Endodermal cell (in vitro differentiated cells): ENCODE data around the gene ACTG2. TPM values are rescaled to one million over a fixed set of nuclear protein-coding genes. Genes with fewer than 3 reads are reported as not detected.
"Not testable (repeated sequence)": the region's sequence is repeated elsewhere in the genome, so short reads cannot be mapped to it uniquely, and the experiment has no call there.

Experiments used
- DNase-seq: peaks from one replicate; pipeline ENCODE4 v3.0.0-alpha.2; 2017
- H3K27ac ChIP-seq: 2 replicates; pipeline ENCODE4 v1.5.1; 2013; ENCODE audit warnings: mild to moderate bottlenecking, low read depth, low read length, moderate library complexity
- H3K27me3 ChIP-seq: 2 replicates; pipeline ENCODE4 v1.6.1; 2013; ENCODE audit warnings: mild to moderate bottlenecking, low read length, moderate library complexity; ENCODE audit not compliant: insufficient read depth, control insufficient read depth, poor library complexity, severe bottlenecking
- H3K36me3 ChIP-seq: 2 replicates; pipeline ENCODE4 v1.7.0; 2013; ENCODE audit warnings: mild to moderate bottlenecking, low read length, moderate library complexity; ENCODE audit not compliant: control insufficient read depth, insufficient read depth
- H3K4me1 ChIP-seq: one replicate; pipeline ENCODE4 v1.7.0; 2013; ENCODE audit warnings: low read length; ENCODE audit not compliant: control insufficient read depth, insufficient read depth
- H3K4me3 ChIP-seq: 2 replicates; pipeline ENCODE4 v1.5.1; 2013; ENCODE audit warnings: mild to moderate bottlenecking, low read length, moderate library complexity
- H3K9ac ChIP-seq: 2 replicates; pipeline ENCODE4 v1.6.1; 2013; ENCODE audit warnings: mild to moderate bottlenecking, low read length, moderate library complexity; ENCODE audit not compliant: poor library complexity, severe bottlenecking; ENCODE audit errors: extremely low read depth
- H3K9me3 ChIP-seq: 2 replicates; pipeline ENCODE4 v1.6.1; 2013; ENCODE audit warnings: mild to moderate bottlenecking, low read length, moderate library complexity; ENCODE audit not compliant: control insufficient read depth
- H3K27ac Mint-ChIP-seq: 2 replicates; pipeline ENCODE4 v1.8.0; 2020; ENCODE audit warnings: mixed read lengths
- H3K27me3 Mint-ChIP-seq: 2 replicates; pipeline ENCODE4 v1.8.0; 2021; ENCODE audit warnings: mild to moderate bottlenecking, mixed read lengths; ENCODE audit not compliant: insufficient read depth
- H3K36me3 Mint-ChIP-seq: 2 replicates; pipeline ENCODE4 v1.8.0; 2020; ENCODE audit warnings: low read depth, mixed read lengths
- H3K4me1 Mint-ChIP-seq: 2 replicates; pipeline ENCODE4 v1.8.0; 2020; ENCODE audit warnings: mixed read lengths
- H3K4me3 Mint-ChIP-seq: 2 replicates; pipeline ENCODE4 v1.8.0; 2020; ENCODE audit warnings: mild to moderate bottlenecking, moderate library complexity, mixed read lengths
- H3K9me3 Mint-ChIP-seq: 2 replicates; pipeline ENCODE4 v1.8.0; 2020; ENCODE audit warnings: mild to moderate bottlenecking, mixed read lengths
- WGBS, 2 experiments: methylation state at CpG; one replicate each; pipeline versions ENCODE4 v1.1.5 to v1.1.7; 2013; ENCODE audit warnings: missing lambda C conversion rate in 2 of 2, mixed read lengths in 1 of 2; ENCODE audit not compliant: insufficient coverage in 1 of 2, insufficient read length in 1 of 2; 5-methylcytosine and 5-hydroxymethylcytosine counted together
- total RNA-seq, 2 donors: library from RNA; stranded (reverse); fragmentation: NEBNext Ultra II Directional in 1 of 2; extraction: Animal tissue kit (Norgen Biotek cat#: 25700) in 1 of 2; gene quantifications; 2 replicates in 1 of 2; 3 replicates in 1 of 2; pipeline ENCODE4 v1.2.1, GENCODE V29; 2021
- TF ChIP-seq, protein P1 (sequence below): fragments of 200-600 bp; sonication (generic); conservative IDR thresholded peaks from 2 replicates; pipeline ENCODE4 v1.5.0; 2021; ENCODE audit warnings: antibody characterized with exemption, mild to moderate bottlenecking

Gene ACTG2
- total RNA-seq, 2 donors from 2014 or later = 1.5 to 1.6 TPM

DNA sequence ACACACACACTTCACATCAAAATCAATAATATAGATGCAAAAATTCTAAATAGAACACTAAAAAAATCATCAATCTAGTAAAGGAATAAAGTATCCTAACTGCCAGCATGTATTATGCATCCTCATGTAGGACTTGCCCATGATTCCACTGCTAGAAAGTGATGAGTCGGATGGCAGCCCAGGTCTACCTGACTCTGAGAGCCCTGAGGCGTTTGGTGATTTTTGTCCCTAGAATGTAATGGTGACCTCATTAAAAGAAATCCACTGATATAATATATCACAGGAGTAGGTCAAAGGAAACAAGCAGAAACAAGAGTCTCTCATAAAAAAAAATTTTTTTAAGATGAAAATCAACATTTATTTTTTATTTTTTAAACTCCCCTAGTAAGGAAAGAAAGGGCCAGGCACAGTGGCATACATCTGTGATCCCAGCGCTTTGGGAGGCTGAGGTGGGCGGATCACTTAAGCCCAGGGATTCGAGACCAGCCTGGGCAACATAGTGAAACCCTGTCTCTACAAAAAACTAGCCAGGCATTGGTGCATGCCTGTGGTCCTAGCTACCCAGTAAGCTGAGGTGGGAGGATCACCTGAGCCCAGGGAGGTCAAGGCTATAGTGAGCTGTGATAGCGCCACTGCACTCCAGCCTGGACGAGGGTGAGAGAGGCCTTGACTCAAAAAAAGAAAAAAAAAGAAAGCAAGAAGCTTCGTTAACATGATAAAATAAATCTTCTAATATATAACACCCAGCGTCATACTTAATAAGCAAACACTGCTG lies 24.4 kb upstream of the ACTG2 start:
- TF ChIP-seq, protein P1, sequence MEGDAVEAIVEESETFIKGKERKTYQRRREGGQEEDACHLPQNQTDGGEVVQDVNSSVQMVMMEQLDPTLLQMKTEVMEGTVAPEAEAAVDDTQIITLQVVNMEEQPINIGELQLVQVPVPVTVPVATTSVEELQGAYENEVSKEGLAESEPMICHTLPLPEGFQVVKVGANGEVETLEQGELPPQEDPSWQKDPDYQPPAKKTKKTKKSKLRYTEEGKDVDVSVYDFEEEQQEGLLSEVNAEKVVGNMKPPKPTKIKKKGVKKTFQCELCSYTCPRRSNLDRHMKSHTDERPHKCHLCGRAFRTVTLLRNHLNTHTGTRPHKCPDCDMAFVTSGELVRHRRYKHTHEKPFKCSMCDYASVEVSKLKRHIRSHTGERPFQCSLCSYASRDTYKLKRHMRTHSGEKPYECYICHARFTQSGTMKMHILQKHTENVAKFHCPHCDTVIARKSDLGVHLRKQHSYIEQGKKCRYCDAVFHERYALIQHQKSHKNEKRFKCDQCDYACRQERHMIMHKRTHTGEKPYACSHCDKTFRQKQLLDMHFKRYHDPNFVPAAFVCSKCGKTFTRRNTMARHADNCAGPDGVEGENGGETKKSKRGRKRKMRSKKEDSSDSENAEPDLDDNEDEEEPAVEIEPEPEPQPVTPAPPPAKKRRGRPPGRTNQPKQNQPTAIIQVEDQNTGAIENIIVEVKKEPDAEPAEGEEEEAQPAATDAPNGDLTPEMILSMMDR = no peak
- Histone ChIP-seq H3K36me3 (peaks cover 38% of the 10 kb centered on the region), H3K4me1 (no peaks in the 10 kb centered on the region), H3K9ac (no peak overlapping the region), H3K9me3 (no peaks in the 10 kb centered on the region), H3K27ac (no peak overlapping the region), H3K27me3 (no peaks in the 10 kb centered on the region), H3K4me3 (no peak overlapping the region)
- 92 to 100% methylated on average over 3 to 8 of the region's 9 CpGs for WGBS, 2 experiments
- DNase-seq = peak; percentile 55
- Mint-ChIP-seq H3K9me3 (no peaks in the 10 kb centered on the region), H3K4me3 (no peak overlapping the region), H3K27ac (no peak overlapping the region), H3K36me3 (peaks cover 33% of the 10 kb centered on the region), H3K4me1 (no peaks in the 10 kb centered on the region), H3K27me3 (no peaks in the 10 kb centered on the region)

DNA sequence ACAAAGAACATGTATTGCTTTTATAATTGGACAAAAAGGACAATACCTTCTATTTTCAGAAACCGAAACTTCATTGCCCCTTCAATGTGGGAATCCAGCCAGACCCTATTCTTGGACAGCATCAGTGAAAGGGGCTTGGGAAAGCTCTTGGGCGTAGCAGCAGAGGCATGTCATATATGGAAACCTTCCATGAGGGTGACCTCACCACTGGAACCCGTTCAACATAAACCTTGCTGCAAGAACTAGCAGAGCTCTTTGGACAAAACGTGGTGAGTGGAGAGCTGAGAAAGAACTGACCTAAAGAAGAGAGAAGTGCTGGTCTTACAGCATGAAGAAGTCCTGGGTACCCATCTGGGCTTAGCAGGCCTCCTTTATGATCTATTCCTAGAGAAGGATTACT lies 22.7 kb upstream of the ACTG2 start:
- no peaks in the 10 kb centered on the region for H3K9me3 ChIP-seq
- H3K9ac ChIP-seq = no peak overlapping the region
- H3K4me1 ChIP-seq = no peaks in the 10 kb centered on the region
- DNase-seq = no peak
- Mint-ChIP-seq H3K4me3 (no peak overlapping the region), H3K9me3 (no peaks in the 10 kb centered on the region), H3K4me1 (no peaks in the 10 kb centered on the region), H3K27me3 (no peaks in the 10 kb centered on the region), H3K36me3 (peaks cover 20% of the 10 kb centered on the region), H3K27ac (no peak overlapping the region)
- peaks cover 21% of the 10 kb centered on the region for H3K36me3 ChIP-seq
- no peak overlapping the region for H3K27ac ChIP-seq
- TF ChIP-seq, protein P1 = no peak
- WGBS, 2 experiments = 89 to 100% methylated on average over 3 to 4 of the region's 4 CpGs
- H3K27me3 ChIP-seq = no peaks in the 10 kb centered on the region
- H3K4me3 ChIP-seq = no peak overlapping the region

DNA sequence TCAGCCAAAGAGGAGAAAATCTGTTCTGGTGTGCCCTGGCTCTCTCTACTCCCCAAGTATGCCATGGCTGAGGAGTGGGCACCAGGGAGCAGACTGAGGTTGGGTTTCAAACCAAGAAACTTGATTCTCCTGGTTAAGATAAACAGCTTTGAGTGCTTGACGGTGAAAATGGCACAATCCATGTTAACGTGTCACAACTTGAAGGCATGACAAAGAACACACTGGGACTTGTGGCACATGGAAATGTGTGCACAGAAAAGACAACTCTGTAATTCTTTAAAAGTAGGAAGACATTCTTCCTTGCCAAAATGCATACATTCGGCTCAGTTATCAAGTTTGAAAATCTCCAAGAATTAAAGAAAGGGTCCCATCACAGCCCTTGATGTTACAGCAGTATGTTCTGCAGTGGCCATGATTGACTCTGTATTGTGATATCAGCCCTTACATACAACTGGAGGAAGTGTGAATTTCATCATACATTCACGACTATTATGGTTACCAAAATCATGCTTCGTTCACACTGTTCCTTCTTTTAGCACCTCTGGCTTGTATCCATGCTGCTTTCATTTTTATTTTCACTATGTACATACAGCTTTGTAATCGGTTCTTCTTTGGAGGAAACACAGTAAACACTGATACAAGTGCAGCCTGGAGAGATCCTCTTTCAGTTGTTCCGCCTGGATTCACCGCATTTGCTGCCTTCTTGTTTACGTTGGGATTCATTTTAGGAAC lies 15.6 kb upstream of the ACTG2 start:
- TF ChIP-seq, protein P1 = no peak
- no peak overlapping the region for H3K9ac ChIP-seq
- H3K36me3 Mint-ChIP-seq = no peaks in the 10 kb centered on the region
- no peaks in the 10 kb centered on the region for H3K9me3 Mint-ChIP-seq
- no peaks in the 10 kb centered on the region for H3K4me1 ChIP-seq
- DNase-seq = no peak
- H3K27me3 Mint-ChIP-seq = peaks cover 7% of the 10 kb centered on the region
- no peaks in the 10 kb centered on the region for H3K36me3 ChIP-seq
- H3K9me3 ChIP-seq = no peaks in the 10 kb centered on the region
- H3K4me1 Mint-ChIP-seq = no peaks in the 10 kb centered on the region
- 89 to 91% methylated on average over 9 of the region's 9 CpGs for WGBS, 2 experiments
- no peak overlapping the region for H3K27ac ChIP-seq
- no peak overlapping the region for H3K4me3 ChIP-seq
- no peak overlapping the region for H3K27ac Mint-ChIP-seq
- no peaks in the 10 kb centered on the region for H3K27me3 ChIP-seq
- no peak overlapping the region for H3K4me3 Mint-ChIP-seq

DNA sequence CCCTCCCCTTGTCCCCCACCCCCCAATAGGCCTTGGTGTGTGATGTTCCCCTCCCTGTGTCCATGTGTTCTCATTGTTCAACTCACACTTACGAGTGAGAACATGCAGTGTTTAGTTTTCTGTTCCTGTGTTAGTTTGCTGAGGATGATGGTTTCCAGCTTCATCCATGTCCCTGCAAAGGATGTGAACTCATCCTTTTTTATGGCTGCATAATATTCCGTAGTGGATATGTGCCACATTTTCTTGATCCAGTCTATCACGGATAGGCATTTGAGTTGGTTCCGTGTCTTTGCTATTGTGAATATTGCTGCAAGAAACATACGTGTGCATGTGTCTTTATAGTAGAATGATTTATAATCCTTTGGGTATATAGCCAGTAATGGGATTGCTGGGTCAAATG lies 14.8 kb upstream of the ACTG2 start:
- not testable (repeated sequence) for H3K36me3 ChIP-seq, H3K27ac ChIP-seq, DNase-seq, H3K9ac ChIP-seq, H3K36me3 Mint-ChIP-seq, H3K4me3 ChIP-seq, H3K27ac Mint-ChIP-seq, H3K9me3 ChIP-seq, H3K4me3 Mint-ChIP-seq, H3K9me3 Mint-ChIP-seq, H3K4me1 Mint-ChIP-seq, H3K27me3 ChIP-seq, H3K27me3 Mint-ChIP-seq, H3K4me1 ChIP-seq
- 85 to 95% methylated on average over 4 to 5 of the region's 5 CpGs for WGBS, 2 experiments
